PC-3 (cell line): ENCODE results near the gene LIPC. TPM values are rescaled to one million over a fixed set of nuclear protein-coding genes. Genes with fewer than 3 reads are reported as not detected.

ENCODE experiments used
- ATAC-seq: fragments of 200-7000 bp; cut with Tn5 transposase; 2 replicates; pipeline ENCODE4 v1.9.1; 2020; ENCODE audit warnings: mild to moderate bottlenecking, moderate library complexity
- BruUV-seq: library from RNA; stranded (reverse); fragments of 400-500 nt; replicated peaks from 2 replicates; lab custom pipeline; 2021; lab: Mats Ljungman, UMichigan
- CTCF ChIA-PET: fragments of 300-600 bp; sonication (Branson Sonifier 250); formaldehyde crosslinking; loops from one replicate; lab custom pipeline; 2022; ENCODE audit warnings: antibody characterized with exemption; lab: Charles Lee
- POLR2A ChIA-PET: fragments of 300-600 bp; sonication (Branson Sonifier 250); formaldehyde crosslinking; loops from one replicate; lab custom pipeline; 2022; ENCODE audit warnings: antibody characterized with exemption; ENCODE audit not compliant: unreplicated experiment; lab: Charles Lee
- DNase-seq: peaks from one replicate; pipeline ENCODE4 v3.0.0-alpha.2; 2015
- H2AFZ ChIP-seq: fragments of 300-600 bp; sonication (generic); 2 replicates; pipeline ENCODE4 v1.6.0; 2016; ENCODE audit warnings: antibody characterized with exemption, low read length
- H3F3A ChIP-seq: fragments of 300-600 bp; sonication (generic); one replicate; pipeline ENCODE4 v1.6.0; 2017; ENCODE audit warnings: antibody characterized with exemption, low read length, control low read depth, mild to moderate bottlenecking; ENCODE audit not compliant: unreplicated experiment
- H3K27ac ChIP-seq: fragments of 300-600 bp; sonication (generic); 2 replicates; pipeline ENCODE4 v1.5.1; 2016; ENCODE audit warnings: mild to moderate bottlenecking, low read length
- H3K27me3 ChIP-seq: fragments of 300-600 bp; sonication (generic); 2 replicates; pipeline ENCODE4 v1.6.1; 2016; ENCODE audit warnings: low read length, mixed read lengths
- H3K36me3 ChIP-seq: fragments of 300-600 bp; sonication (generic); 2 replicates; pipeline ENCODE4 v1.6.1; 2016; ENCODE audit warnings: low read depth, mixed run types, low read length, mixed read lengths
- H3K4me1 ChIP-seq: fragments of 300-600 bp; sonication (generic); 2 replicates; pipeline ENCODE4 v1.5.1; 2016; ENCODE audit warnings: low read length; ENCODE audit not compliant: insufficient read depth
- H3K4me2 ChIP-seq: fragments of 300-600 bp; sonication (generic); 2 replicates; pipeline ENCODE4 v1.6.0; 2016; ENCODE audit warnings: low read length
- H3K4me3 ChIP-seq: fragments of 300-600 bp; sonication (generic); 2 replicates; pipeline ENCODE4 v1.5.1; 2016; ENCODE audit warnings: mild to moderate bottlenecking, low read length, mixed read lengths
- H3K79me2 ChIP-seq: fragments of 300-600 bp; sonication (generic); 2 replicates; pipeline ENCODE4 v1.6.1; 2017; ENCODE audit warnings: low read length, mixed read lengths
- H3K9ac ChIP-seq: fragments of 300-600 bp; sonication (generic); 2 replicates; pipeline ENCODE4 v1.6.0; 2016; ENCODE audit warnings: mild to moderate bottlenecking, low read length
- H3K9me2 ChIP-seq: fragments of 300-600 bp; sonication (generic); replicated peaks from 2 replicates; pipeline ENCODE4 v1.6.1; 2016; ENCODE audit warnings: mixed run types, low read length, mixed read lengths
- H3K9me3 ChIP-seq: fragments of 300-600 bp; sonication (generic); 2 replicates; pipeline ENCODE4 v1.6.1; 2016; ENCODE audit warnings: low read length, mixed read lengths
- H4K20me1 ChIP-seq: fragments of 300-600 bp; sonication (generic); 2 replicates; pipeline ENCODE4 v1.6.1; 2016; ENCODE audit warnings: low read length, mixed read lengths
- EZH2 ChIP-seq: fragments of 300-600 bp; sonication (generic); IDR thresholded peaks from one replicate; pipeline ENCODE4 v1.6.1; 2017; ENCODE audit warnings: antibody characterized with exemption, mild to moderate bottlenecking, low read length; ENCODE audit not compliant: unreplicated experiment
- EZH2phosphoT487 ChIP-seq: fragments of 300-600 bp; sonication (generic); IDR thresholded peaks from 2 replicates; pipeline ENCODE4 v1.6.1; 2018; ENCODE audit warnings: mild to moderate bottlenecking, antibody characterized with exemption, low read length, borderline replicate concordance
- intact Hi-C: fragments of 100-400 bp; cut with micrococcal nuclease; formaldehyde crosslinking; loops from 2 replicates; pipeline ENCODE4 v1.9.0; 2023
- total RNA-seq: library from RNA; depleted of rRNA; stranded (reverse); fragments of >200 nt; gene quantifications from 2 replicates; pipeline ENCODE4 v1.2.3, GENCODE V29; 2014
- TF ChIP-seq, protein P1 (sequence below): fragments of 300-600 bp; sonication (generic); conservative IDR thresholded peaks from 2 replicates; pipeline ENCODE4 v1.5.1; 2017; ENCODE audit warnings: antibody characterized with exemption, low read depth, mild to moderate bottlenecking, low read length

LIPC gene
- total RNA-seq, 1 experiment from 2014 or later = not detected

DNA sequence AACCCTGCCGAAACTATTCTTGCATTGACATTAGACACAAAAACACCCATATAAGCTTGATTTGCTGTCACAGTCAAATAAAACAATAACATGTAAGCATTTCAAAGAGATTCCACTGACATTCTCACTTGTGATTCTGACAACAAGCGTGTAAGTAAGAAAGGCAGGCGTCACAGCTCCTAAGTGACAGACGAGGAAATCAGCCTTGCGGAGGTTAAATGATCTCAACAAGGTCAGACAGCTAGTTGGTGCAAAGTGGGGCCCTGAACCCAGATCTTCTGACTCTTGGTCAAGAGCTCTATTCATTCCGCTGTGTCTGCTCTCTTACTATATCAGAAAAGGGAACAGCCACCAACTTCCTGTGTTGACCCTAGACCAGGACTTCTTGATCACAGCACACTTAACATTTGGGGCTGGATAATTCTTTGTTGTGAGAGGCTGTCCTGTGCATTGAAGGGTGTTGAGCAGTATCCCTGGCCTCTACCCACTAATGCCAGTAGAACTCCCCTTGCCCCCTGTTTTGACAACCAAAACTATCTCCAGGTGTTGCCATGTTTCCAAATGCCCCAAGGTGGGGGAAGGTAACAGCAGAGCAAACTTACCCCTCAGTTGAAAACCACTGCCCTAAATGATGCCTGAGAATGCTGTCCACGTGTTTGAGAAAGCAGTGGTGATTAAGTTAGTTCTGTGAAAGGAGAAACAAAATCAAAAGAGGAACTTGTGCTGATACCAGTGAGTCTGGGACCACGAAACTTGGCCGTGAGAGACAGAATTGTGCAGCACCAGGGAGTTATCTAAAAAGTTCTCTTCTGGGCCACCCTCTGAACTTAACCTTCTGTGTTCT lies 86.1 kb downstream of the LIPC start:
- H3K9me3 ChIP-seq = no peaks in the 10 kb centered on the region
- ChIA-PET POLR2A (no interaction called here), CTCF (no interaction called here)
- no peak overlapping the region for H3K4me2 ChIP-seq
- BruUV-seq = no TSS peak
- no peak overlapping the region for H3K9ac ChIP-seq
- no peaks in the 10 kb centered on the region for H4K20me1 ChIP-seq
- no peak overlapping the region for H3K4me3 ChIP-seq
- TF ChIP-seq, protein P1, sequence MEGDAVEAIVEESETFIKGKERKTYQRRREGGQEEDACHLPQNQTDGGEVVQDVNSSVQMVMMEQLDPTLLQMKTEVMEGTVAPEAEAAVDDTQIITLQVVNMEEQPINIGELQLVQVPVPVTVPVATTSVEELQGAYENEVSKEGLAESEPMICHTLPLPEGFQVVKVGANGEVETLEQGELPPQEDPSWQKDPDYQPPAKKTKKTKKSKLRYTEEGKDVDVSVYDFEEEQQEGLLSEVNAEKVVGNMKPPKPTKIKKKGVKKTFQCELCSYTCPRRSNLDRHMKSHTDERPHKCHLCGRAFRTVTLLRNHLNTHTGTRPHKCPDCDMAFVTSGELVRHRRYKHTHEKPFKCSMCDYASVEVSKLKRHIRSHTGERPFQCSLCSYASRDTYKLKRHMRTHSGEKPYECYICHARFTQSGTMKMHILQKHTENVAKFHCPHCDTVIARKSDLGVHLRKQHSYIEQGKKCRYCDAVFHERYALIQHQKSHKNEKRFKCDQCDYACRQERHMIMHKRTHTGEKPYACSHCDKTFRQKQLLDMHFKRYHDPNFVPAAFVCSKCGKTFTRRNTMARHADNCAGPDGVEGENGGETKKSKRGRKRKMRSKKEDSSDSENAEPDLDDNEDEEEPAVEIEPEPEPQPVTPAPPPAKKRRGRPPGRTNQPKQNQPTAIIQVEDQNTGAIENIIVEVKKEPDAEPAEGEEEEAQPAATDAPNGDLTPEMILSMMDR = no peak
- TF ChIP-seq EZH2 = no peak
- TF ChIP-seq EZH2phosphoT487 = no peak
- H3K79me2 ChIP-seq = no peaks in the 10 kb centered on the region
- no peak overlapping the region for H3K27ac ChIP-seq
- H3K36me3 ChIP-seq = no peaks in the 10 kb centered on the region
- H3K4me1 ChIP-seq = peaks cover 22% of the 10 kb centered on the region
- DNase-seq (no peak), ATAC-seq (no peak)
- no peaks in the 10 kb centered on the region for H3F3A ChIP-seq
- H3K27me3 ChIP-seq = no peaks in the 10 kb centered on the region
- H3K9me2 ChIP-seq = no peaks in the 10 kb centered on the region
- no peak overlapping the region for H2AFZ ChIP-seq
- intact Hi-C loops = no loop called here

DNA sequence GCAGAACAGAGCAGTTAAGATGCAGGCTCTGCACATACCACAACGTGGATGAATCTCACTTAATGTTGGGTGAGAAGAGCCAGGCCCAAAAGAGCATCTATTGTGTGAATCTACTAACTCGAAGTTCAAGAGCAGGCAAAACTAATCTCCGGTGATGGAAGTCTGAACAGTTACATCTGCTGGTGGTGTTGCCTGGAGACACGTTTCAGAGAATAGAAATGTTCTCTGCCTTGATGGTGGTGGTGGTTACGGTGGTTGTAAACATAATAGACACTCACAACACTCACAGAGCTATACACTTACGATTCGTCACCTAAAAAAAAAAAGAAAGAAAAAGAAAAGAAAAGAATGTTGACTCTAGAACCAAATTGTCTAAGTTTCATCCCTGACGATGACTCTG lies 86.8 kb downstream of the LIPC start:
- no peak overlapping the region for H3K9ac ChIP-seq
- no peaks in the 10 kb centered on the region for H3K9me2 ChIP-seq
- no peak overlapping the region for H3K27ac ChIP-seq
- CTCF ChIA-PET = no interaction called here
- H3K36me3 ChIP-seq = no peaks in the 10 kb centered on the region
- TF ChIP-seq, protein P1 = no peak
- TF ChIP-seq EZH2 (no peak), EZH2phosphoT487 (no peak)
- no TSS peak for BruUV-seq
- H3F3A ChIP-seq = no peaks in the 10 kb centered on the region
- no peaks in the 10 kb centered on the region for H3K9me3 ChIP-seq
- H3K4me2 ChIP-seq = no peak overlapping the region
- DNase-seq = no peak
- H2AFZ ChIP-seq = no peak overlapping the region
- peaks cover 22% of the 10 kb centered on the region for H3K4me1 ChIP-seq
- H3K4me3 ChIP-seq = no peak overlapping the region
- no peak for ATAC-seq
- intact Hi-C loops = no loop called here
- no peaks in the 10 kb centered on the region for H3K79me2 ChIP-seq
- H3K27me3 ChIP-seq = no peaks in the 10 kb centered on the region
- POLR2A ChIA-PET = no interaction called here
- H4K20me1 ChIP-seq = no peaks in the 10 kb centered on the region

DNA sequence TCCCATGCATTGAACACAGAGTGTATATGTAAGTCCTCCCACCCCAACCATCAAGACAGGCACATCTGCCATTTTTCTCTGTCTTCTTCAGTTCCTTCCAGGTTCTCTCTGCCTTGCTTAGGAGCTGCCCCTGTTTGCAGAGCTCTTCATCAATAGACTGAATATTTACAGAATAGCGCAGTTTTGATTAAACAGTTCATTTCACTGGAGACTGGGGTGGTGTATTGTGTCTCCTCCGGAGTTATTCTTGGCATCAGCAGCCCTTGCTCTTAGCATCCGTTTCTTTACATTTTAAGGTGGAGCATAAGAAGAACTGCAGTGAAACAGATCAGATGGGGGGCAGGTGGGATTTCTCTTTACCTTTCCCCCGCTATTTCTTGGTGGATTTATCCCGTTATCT lies 87.7 kb downstream of the LIPC start:
- H3K4me3 ChIP-seq = no peak overlapping the region
- CTCF ChIA-PET = no interaction called here
- DNase-seq (no peak), ATAC-seq (no peak)
- no TSS peak for BruUV-seq
- peaks cover 22% of the 10 kb centered on the region for H3K4me1 ChIP-seq
- no peaks in the 10 kb centered on the region for H3K9me3 ChIP-seq
- POLR2A ChIA-PET = no interaction called here
- H3K4me2 ChIP-seq = no peak overlapping the region
- intact Hi-C loops = no loop called here
- no peaks in the 10 kb centered on the region for H3K27me3 ChIP-seq
- H3F3A ChIP-seq = no peaks in the 10 kb centered on the region
- H3K36me3 ChIP-seq = no peaks in the 10 kb centered on the region
- no peaks in the 10 kb centered on the region for H3K9me2 ChIP-seq
- TF ChIP-seq EZH2phosphoT487 = no peak
- TF ChIP-seq, protein P1 = no peak
- H3K27ac ChIP-seq = no peak overlapping the region
- H2AFZ ChIP-seq = no peak overlapping the region
- no peaks in the 10 kb centered on the region for H4K20me1 ChIP-seq
- no peaks in the 10 kb centered on the region for H3K79me2 ChIP-seq
- no peak overlapping the region for H3K9ac ChIP-seq
